PFSK-1 (cell line): ENCODE data around the gene SEC31B.

Experiments used
- FOXP2 ChIP-seq: optimal IDR thresholded peaks from 2 replicates; pipeline ENCODE3; 2011; ENCODE audit warnings: borderline replicate concordance, control low read depth, inconsistent platforms; ENCODE audit not compliant: insufficient read depth; ENCODE audit errors: extremely low read length, extremely low read depth
- POLR2AphosphoS5 ChIP-seq: IDR thresholded peaks from 2 replicates; pipeline ENCODE4 v1.6.1; 2012; ENCODE audit warnings: low read depth, mild to moderate bottlenecking, control low read depth, low read length, moderate library complexity
- REST ChIP-seq, 2 experiments: IDR thresholded peaks; 2 replicates each; pipeline versions ENCODE4 v1.6.1 to v1.8.0; 2011 to 2012; ENCODE audit warnings: low read depth in 2 of 2, low read length in 2 of 2, control low read depth in 1 of 2, inconsistent platforms in 1 of 2, mild to moderate bottlenecking in 1 of 2, moderate library complexity in 1 of 2; ENCODE audit not compliant: insufficient read depth in 1 of 2
- SIN3A ChIP-seq: IDR thresholded peaks from 2 replicates; pipeline ENCODE4 v1.6.1; 2012; ENCODE audit warnings: mild to moderate bottlenecking, low read length, moderate library complexity, borderline replicate concordance; ENCODE audit not compliant: insufficient read depth
- TAF1 ChIP-seq: IDR thresholded peaks from 2 replicates; pipeline ENCODE4 v1.6.1; 2012; ENCODE audit warnings: low read length, control low read depth, borderline replicate concordance; ENCODE audit not compliant: insufficient read depth

Gene SEC31B

GRCh38 chr10:100504096-100504495 lies 15.6 kb downstream of the SEC31B start:
- no peak for TF ChIP-seq POLR2AphosphoS5
- TF ChIP-seq TAF1: no peak
- no peak for TF ChIP-seq FOXP2
- TF ChIP-seq REST (IDR thresholded peaks at IDR 0.05; ENCODE audit: insufficient read depth in 1 of 2, low read depth in 2 of 2, low read length in 2 of 2): no peak
- TF ChIP-seq SIN3A: no peak

- no peak for TF ChIP-seq FOXP2
- no peak for TF ChIP-seq TAF1
- TF ChIP-seq POLR2AphosphoS5: no peak
- TF ChIP-seq REST (IDR thresholded peaks at IDR 0.05; ENCODE audit: insufficient read depth in 1 of 2, low read depth in 2 of 2, low read length in 2 of 2): no peak
- no peak for TF ChIP-seq SIN3A
These were observed 16.7 kb downstream of the SEC31B start for GRCh38 chr10:100502926-100503494.

- no peak for TF ChIP-seq SIN3A
- TF ChIP-seq FOXP2: no peak
- no peak for TF ChIP-seq POLR2AphosphoS5
- TF ChIP-seq REST (IDR thresholded peaks at IDR 0.05; ENCODE audit: insufficient read depth in 1 of 2, low read depth in 2 of 2, low read length in 2 of 2): no peak
- no peak for TF ChIP-seq TAF1
These were observed 18.2 kb downstream of the SEC31B start for GRCh38 chr10:100501423-100501822.

- TF ChIP-seq FOXP2: no peak
- no peak for TF ChIP-seq SIN3A
- no peak for TF ChIP-seq TAF1
- no peak for TF ChIP-seq REST (IDR thresholded peaks at IDR 0.05; ENCODE audit: insufficient read depth in 1 of 2, low read depth in 2 of 2, low read length in 2 of 2)
- TF ChIP-seq POLR2AphosphoS5: no peak
These were observed 21.6 kb downstream of the SEC31B start for GRCh38 chr10:100498059-100498458.
